Panc1 (cell line): ENCODE data around the gene CDK4. TPM values are rescaled to one million over a fixed set of nuclear protein-coding genes. Genes with fewer than 3 reads are reported as not detected.

ENCODE experiments used
- ATAC-seq: fragments of 200-7000 bp; cut with Tn5 transposase; 2 replicates; pipeline ENCODE4 v1.9.1; 2020; ENCODE audit warnings: mild to moderate bottlenecking, moderate library complexity
- BruUV-seq: library from RNA; stranded (reverse); fragments of 400-500 nt; replicated peaks from 2 replicates; lab custom pipeline; 2021; lab: Mats Ljungman, UMichigan
- CTCF ChIA-PET: fragments of 300-600 bp; sonication (Branson Sonifier 250); formaldehyde crosslinking; loops from one replicate; lab custom pipeline; 2022; ENCODE audit warnings: antibody characterized with exemption; lab: Charles Lee
- POLR2A ChIA-PET: fragments of 300-600 bp; sonication (Branson Sonifier 250); formaldehyde crosslinking; loops from one replicate; lab custom pipeline; 2022; ENCODE audit warnings: antibody characterized with exemption; lab: Charles Lee
- DNase-seq: peaks from one replicate; pipeline ENCODE4 v3.0.0-alpha.2; 2010; ENCODE audit warnings: low read depth, low spot score
- H3K27ac ChIP-seq: 2 replicates; pipeline ENCODE4 v1.5.1; 2011; ENCODE audit warnings: mild to moderate bottlenecking, low read length, inconsistent platforms
- H3K27me3 ChIP-seq: fragments of 200-500 bp; sonication (Bioruptor generic); 2 replicates; pipeline ENCODE4 v1.6.0; 2014; ENCODE audit warnings: low read length, inconsistent platforms; ENCODE audit not compliant: control insufficient read depth, insufficient read depth
- H3K36me3 ChIP-seq: fragments of 200-500 bp; sonication (Bioruptor generic); 2 replicates; pipeline ENCODE4 v1.5.1; 2014; ENCODE audit warnings: inconsistent platforms, mild to moderate bottlenecking, low read length, moderate library complexity; ENCODE audit not compliant: control insufficient read depth, insufficient read depth
- H3K4me1 ChIP-seq: 2 replicates; pipeline ENCODE4 v1.5.1; 2011; ENCODE audit warnings: inconsistent platforms, mild to moderate bottlenecking, low read length, moderate library complexity; ENCODE audit not compliant: control insufficient read depth, insufficient read depth
- H3K4me3 ChIP-seq, 2 experiments: 2 replicates each; pipeline ENCODE4 v1.5.1; 2011 to 2012; ENCODE audit warnings: low read depth in 2 of 2, low read length in 2 of 2, mild to moderate bottlenecking in 2 of 2, inconsistent platforms in 1 of 2, moderate library complexity in 1 of 2
- H3K9me3 ChIP-seq: fragments of 200-500 bp; sonication (Bioruptor generic); 2 replicates; pipeline ENCODE4 v1.5.1; 2014; ENCODE audit warnings: low read depth, mild to moderate bottlenecking, inconsistent platforms, low read length, moderate library complexity; ENCODE audit not compliant: control insufficient read depth, insufficient read depth
- POLR2AphosphoS5 ChIP-seq: IDR thresholded peaks from 2 replicates; pipeline ENCODE4 v1.6.1; 2012; ENCODE audit warnings: mild to moderate bottlenecking, low read depth, low read length, moderate library complexity
- SIN3A ChIP-seq: IDR thresholded peaks from 2 replicates; pipeline ENCODE4 v1.6.1; 2012; ENCODE audit warnings: low read depth, mild to moderate bottlenecking, low read length, moderate library complexity, borderline replicate concordance; ENCODE audit not compliant: insufficient read depth
- TCF7L2 ChIP-seq: IDR thresholded peaks from 2 replicates; pipeline ENCODE4 v1.6.1; 2011; ENCODE audit warnings: mild to moderate bottlenecking, low read depth, low read length, inconsistent platforms
- in situ Hi-C: cut with HindIII; loops from 2 replicates; pipeline ENCODE4 v1.10.0; 2016; ENCODE audit warnings: low sequenced_read_pairs, low pct_unique_long_range_greater_than_20kb
- intact Hi-C: fragments of 100-400 bp; cut with micrococcal nuclease; formaldehyde crosslinking; loops from one replicate; pipeline ENCODE4 v1.10.0; 2022; ENCODE audit not compliant: unreplicated experiment
- total RNA-seq: library from RNA; stranded (reverse); gene quantifications from one replicate; pipeline ENCODE4 v1.2.1, GENCODE V29; 2021; ENCODE audit not compliant: unreplicated experiment
- TF ChIP-seq, protein P1 (sequence below): fragments of 450-650 bp; IDR thresholded peaks from 2 replicates; pipeline ENCODE4 v1.5.1; 2017; ENCODE audit warnings: mild to moderate bottlenecking
- TF ChIP-seq, protein P2 (sequence below), 2 experiments: IDR thresholded peaks; 2 replicates each; pipeline ENCODE4 v1.6.1; 2011 to 2012; ENCODE audit warnings: low read depth in 2 of 2, control low read depth in 1 of 2, low read length in 1 of 2, mild to moderate bottlenecking in 1 of 2, moderate library complexity in 1 of 2; ENCODE audit not compliant: insufficient read depth in 1 of 2

The CDK4 gene
- total RNA-seq, 1 experiment from 2014 or later: 201 TPM

DNA sequence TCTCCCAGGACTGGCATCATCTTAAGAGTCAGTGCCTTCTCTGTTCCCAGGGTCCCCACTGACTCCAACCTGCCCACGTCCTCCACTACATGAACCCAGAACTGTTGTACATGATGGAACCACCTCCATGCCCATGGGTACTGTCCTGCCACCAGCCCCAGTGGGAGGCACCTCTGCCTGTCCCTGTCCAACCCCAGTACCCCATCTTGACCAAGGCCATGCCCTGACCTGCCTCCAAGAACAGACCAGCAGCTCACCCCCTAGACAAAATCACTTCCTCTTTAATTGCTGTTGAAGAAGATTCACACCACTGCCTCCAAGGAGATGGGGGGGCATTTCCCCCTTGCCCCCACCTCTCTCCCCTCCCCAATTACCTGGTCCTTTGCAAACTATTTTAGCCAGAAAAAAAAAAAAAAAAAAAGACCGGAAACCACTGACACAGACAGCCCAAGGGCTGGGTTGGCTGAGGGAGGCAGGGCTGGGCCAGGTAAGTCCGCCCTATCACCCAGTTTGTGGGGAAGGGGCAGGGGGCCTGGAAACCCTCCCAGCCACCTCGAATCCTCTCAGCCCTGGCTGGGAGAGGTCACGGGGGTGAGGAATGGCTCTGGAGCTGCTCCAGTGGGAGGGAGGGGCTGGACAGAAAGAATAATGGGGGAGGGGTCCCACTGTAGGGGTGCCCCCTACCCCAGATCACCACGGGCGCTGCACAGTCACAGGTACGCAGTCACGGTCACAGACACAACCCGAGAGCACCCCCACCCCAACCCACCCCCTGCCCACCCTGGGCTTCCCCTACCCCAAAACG is 27.0 kb downstream of the CDK4 start (continued):
- TF ChIP-seq POLR2AphosphoS5: no peak

DNA sequence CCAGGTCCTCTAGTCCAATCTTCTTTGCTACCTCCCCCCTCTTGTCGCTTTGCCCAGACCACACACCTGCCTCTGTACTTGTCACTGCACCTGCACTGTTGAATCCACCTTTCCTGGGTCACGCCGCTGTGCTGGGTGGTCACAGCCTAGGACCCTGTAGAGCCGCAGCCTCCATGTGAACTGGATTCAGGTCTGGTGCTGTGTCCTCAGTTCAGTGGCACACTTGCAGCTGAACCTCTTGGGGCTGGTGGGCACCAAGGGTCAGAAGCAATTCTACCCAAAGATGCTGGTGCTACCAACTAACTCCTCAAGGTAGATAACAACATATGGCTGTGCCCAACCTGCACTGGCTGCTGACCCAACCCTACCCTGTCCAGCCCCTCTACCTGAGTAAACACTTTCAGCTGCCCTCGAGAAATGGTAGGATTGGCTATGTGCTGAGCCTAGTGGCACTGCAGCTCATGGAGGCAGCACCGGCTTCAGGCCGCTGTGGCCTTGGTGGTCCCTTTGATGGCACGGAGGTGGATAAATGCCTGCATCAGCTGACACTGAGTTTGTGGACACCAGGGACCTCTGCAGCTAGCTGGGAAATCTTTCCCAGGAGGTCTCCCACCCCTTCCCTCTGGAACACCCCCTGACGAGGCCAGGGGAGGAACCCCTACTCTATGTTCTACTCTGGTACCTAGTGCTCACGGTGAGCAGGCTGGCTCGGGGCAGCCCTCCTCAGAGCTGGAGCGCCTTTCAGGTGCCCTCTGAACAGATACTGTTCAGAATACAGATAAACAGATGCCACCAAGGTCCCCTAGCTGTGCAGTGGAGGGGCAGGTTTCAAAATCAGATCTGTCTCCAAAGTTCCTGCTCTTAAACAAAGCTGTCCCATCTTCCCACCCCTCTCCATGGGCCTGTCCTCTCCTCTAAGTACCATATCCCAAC is 27.8 kb downstream of the CDK4 start:
- Histone ChIP-seq H3K4me1 (peaks cover 4% of the 10 kb centered on the region; the same call in 1 of the 2 replicates), H3K36me3 (no peaks in the 10 kb centered on the region), H3K4me3 (no peak overlapping the region), H3K27ac (no peak overlapping the region), H3K27me3 (no peaks in the 10 kb centered on the region), H3K9me3 (no peaks in the 10 kb centered on the region)
- POLR2A ChIA-PET: no interaction called here
- TF ChIP-seq POLR2AphosphoS5: no peak
- TF ChIP-seq, protein P1, sequence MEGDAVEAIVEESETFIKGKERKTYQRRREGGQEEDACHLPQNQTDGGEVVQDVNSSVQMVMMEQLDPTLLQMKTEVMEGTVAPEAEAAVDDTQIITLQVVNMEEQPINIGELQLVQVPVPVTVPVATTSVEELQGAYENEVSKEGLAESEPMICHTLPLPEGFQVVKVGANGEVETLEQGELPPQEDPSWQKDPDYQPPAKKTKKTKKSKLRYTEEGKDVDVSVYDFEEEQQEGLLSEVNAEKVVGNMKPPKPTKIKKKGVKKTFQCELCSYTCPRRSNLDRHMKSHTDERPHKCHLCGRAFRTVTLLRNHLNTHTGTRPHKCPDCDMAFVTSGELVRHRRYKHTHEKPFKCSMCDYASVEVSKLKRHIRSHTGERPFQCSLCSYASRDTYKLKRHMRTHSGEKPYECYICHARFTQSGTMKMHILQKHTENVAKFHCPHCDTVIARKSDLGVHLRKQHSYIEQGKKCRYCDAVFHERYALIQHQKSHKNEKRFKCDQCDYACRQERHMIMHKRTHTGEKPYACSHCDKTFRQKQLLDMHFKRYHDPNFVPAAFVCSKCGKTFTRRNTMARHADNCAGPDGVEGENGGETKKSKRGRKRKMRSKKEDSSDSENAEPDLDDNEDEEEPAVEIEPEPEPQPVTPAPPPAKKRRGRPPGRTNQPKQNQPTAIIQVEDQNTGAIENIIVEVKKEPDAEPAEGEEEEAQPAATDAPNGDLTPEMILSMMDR: no peak
- TF ChIP-seq SIN3A: no peak
- TF ChIP-seq, protein P2, sequence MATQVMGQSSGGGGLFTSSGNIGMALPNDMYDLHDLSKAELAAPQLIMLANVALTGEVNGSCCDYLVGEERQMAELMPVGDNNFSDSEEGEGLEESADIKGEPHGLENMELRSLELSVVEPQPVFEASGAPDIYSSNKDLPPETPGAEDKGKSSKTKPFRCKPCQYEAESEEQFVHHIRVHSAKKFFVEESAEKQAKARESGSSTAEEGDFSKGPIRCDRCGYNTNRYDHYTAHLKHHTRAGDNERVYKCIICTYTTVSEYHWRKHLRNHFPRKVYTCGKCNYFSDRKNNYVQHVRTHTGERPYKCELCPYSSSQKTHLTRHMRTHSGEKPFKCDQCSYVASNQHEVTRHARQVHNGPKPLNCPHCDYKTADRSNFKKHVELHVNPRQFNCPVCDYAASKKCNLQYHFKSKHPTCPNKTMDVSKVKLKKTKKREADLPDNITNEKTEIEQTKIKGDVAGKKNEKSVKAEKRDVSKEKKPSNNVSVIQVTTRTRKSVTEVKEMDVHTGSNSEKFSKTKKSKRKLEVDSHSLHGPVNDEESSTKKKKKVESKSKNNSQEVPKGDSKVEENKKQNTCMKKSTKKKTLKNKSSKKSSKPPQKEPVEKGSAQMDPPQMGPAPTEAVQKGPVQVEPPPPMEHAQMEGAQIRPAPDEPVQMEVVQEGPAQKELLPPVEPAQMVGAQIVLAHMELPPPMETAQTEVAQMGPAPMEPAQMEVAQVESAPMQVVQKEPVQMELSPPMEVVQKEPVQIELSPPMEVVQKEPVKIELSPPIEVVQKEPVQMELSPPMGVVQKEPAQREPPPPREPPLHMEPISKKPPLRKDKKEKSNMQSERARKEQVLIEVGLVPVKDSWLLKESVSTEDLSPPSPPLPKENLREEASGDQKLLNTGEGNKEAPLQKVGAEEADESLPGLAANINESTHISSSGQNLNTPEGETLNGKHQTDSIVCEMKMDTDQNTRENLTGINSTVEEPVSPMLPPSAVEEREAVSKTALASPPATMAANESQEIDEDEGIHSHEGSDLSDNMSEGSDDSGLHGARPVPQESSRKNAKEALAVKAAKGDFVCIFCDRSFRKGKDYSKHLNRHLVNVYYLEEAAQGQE (IDR thresholded peaks at IDR 0.05; ENCODE audit: insufficient read depth in 1 of 2, low read depth in 2 of 2, low read length in 1 of 2): no peak
- no peak for TF ChIP-seq TCF7L2
- intact Hi-C loops: no loop called here
- no TSS peak for BruUV-seq
- no peak for ATAC-seq
- DNase-seq: no peak
- in situ Hi-C loops: no loop called here
- CTCF ChIA-PET: interaction anchor here (0.6 to 1.1 kb wide), 2 partner anchors 9 to 11 kb away, joined by 3 to 4 read pairs; no protein-coding TSS in a partner anchor

DNA sequence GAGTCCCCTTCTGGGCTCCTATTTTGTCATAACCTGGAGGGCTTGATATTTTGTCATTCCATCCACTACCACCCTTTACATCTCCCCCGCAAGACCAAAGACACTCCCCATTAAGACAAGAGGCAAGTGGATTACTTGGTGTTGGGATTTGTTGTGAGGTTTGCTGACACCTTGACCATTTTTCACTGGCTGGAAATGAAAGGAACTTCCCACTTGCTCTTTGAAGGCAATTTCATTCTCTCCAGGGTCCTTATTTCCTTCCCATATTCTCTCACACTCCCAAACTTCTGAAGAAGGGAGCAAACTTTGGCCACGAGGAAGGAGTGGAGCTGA is 28.5 kb downstream of the CDK4 start:
- no peak for TF ChIP-seq SIN3A
- no peak for TF ChIP-seq TCF7L2
- TF ChIP-seq, protein P1: no peak
- TF ChIP-seq, protein P2 (IDR thresholded peaks at IDR 0.05; ENCODE audit: insufficient read depth in 1 of 2, low read depth in 2 of 2, low read length in 1 of 2): no peak
- TF ChIP-seq POLR2AphosphoS5: no peak
- POLR2A ChIA-PET: no interaction called here
- BruUV-seq: no TSS peak
- no peaks in the 10 kb centered on the region for H3K27me3 ChIP-seq
- CTCF ChIA-PET: interaction anchor here (1.1 kb wide), 1 partner anchor 12 kb away, joined by 4 read pairs; no protein-coding TSS in a partner anchor
- ATAC-seq (no peak), DNase-seq (no peak)
- H3K4me3 ChIP-seq: no peak overlapping the region
- no peak overlapping the region for H3K27ac ChIP-seq
- in situ Hi-C loops (no loop called here), intact Hi-C loops (no loop called here)
- peaks cover 4% of the 10 kb centered on the region; the same call in 1 of the 2 replicates for H3K4me1 ChIP-seq
- H3K36me3 ChIP-seq: no peaks in the 10 kb centered on the region
- H3K9me3 ChIP-seq: no peaks in the 10 kb centered on the region
